PC-3 (cell line): ENCODE results near the gene ADRA2B. TPM values are rescaled to one million over a fixed set of nuclear protein-coding genes. Genes with fewer than 3 reads are reported as not detected.
"Not testable (repeated sequence)": the region's sequence is repeated elsewhere in the genome, so short reads cannot be mapped to it uniquely, and the experiment has no call there.

Experiments used
- ATAC-seq: fragments of 200-7000 bp; cut with Tn5 transposase; 2 replicates; pipeline ENCODE4 v1.9.1; 2020; ENCODE audit warnings: mild to moderate bottlenecking, moderate library complexity
- BruUV-seq: library from RNA; stranded (reverse); fragments of 400-500 nt; replicated peaks from 2 replicates; lab custom pipeline; 2021; lab: Mats Ljungman, UMichigan
- CTCF ChIA-PET: fragments of 300-600 bp; sonication (Branson Sonifier 250); formaldehyde crosslinking; loops from one replicate; lab custom pipeline; 2022; ENCODE audit warnings: antibody characterized with exemption; lab: Charles Lee
- POLR2A ChIA-PET: fragments of 300-600 bp; sonication (Branson Sonifier 250); formaldehyde crosslinking; loops from one replicate; lab custom pipeline; 2022; ENCODE audit warnings: antibody characterized with exemption; ENCODE audit not compliant: unreplicated experiment; lab: Charles Lee
- DNase-seq: peaks from one replicate; pipeline ENCODE4 v3.0.0-alpha.2; 2015
- H2AFZ ChIP-seq: fragments of 300-600 bp; sonication (generic); 2 replicates; pipeline ENCODE4 v1.6.0; 2016; ENCODE audit warnings: antibody characterized with exemption, low read length
- H3F3A ChIP-seq: fragments of 300-600 bp; sonication (generic); one replicate; pipeline ENCODE4 v1.6.0; 2017; ENCODE audit warnings: antibody characterized with exemption, low read length, control low read depth, mild to moderate bottlenecking; ENCODE audit not compliant: unreplicated experiment
- H3K27ac ChIP-seq: fragments of 300-600 bp; sonication (generic); 2 replicates; pipeline ENCODE4 v1.5.1; 2016; ENCODE audit warnings: mild to moderate bottlenecking, low read length
- H3K27me3 ChIP-seq: fragments of 300-600 bp; sonication (generic); 2 replicates; pipeline ENCODE4 v1.6.1; 2016; ENCODE audit warnings: low read length, mixed read lengths
- H3K36me3 ChIP-seq: fragments of 300-600 bp; sonication (generic); 2 replicates; pipeline ENCODE4 v1.6.1; 2016; ENCODE audit warnings: low read depth, mixed run types, low read length, mixed read lengths
- H3K4me1 ChIP-seq: fragments of 300-600 bp; sonication (generic); 2 replicates; pipeline ENCODE4 v1.5.1; 2016; ENCODE audit warnings: low read length; ENCODE audit not compliant: insufficient read depth
- H3K4me2 ChIP-seq: fragments of 300-600 bp; sonication (generic); 2 replicates; pipeline ENCODE4 v1.6.0; 2016; ENCODE audit warnings: low read length
- H3K4me3 ChIP-seq: fragments of 300-600 bp; sonication (generic); 2 replicates; pipeline ENCODE4 v1.5.1; 2016; ENCODE audit warnings: mild to moderate bottlenecking, low read length, mixed read lengths
- H3K79me2 ChIP-seq: fragments of 300-600 bp; sonication (generic); 2 replicates; pipeline ENCODE4 v1.6.1; 2017; ENCODE audit warnings: low read length, mixed read lengths
- H3K9ac ChIP-seq: fragments of 300-600 bp; sonication (generic); 2 replicates; pipeline ENCODE4 v1.6.0; 2016; ENCODE audit warnings: mild to moderate bottlenecking, low read length
- H3K9me2 ChIP-seq: fragments of 300-600 bp; sonication (generic); replicated peaks from 2 replicates; pipeline ENCODE4 v1.6.1; 2016; ENCODE audit warnings: mixed run types, low read length, mixed read lengths
- H3K9me3 ChIP-seq: fragments of 300-600 bp; sonication (generic); 2 replicates; pipeline ENCODE4 v1.6.1; 2016; ENCODE audit warnings: low read length, mixed read lengths
- H4K20me1 ChIP-seq: fragments of 300-600 bp; sonication (generic); 2 replicates; pipeline ENCODE4 v1.6.1; 2016; ENCODE audit warnings: low read length, mixed read lengths
- EZH2 ChIP-seq: fragments of 300-600 bp; sonication (generic); IDR thresholded peaks from one replicate; pipeline ENCODE4 v1.6.1; 2017; ENCODE audit warnings: antibody characterized with exemption, mild to moderate bottlenecking, low read length; ENCODE audit not compliant: unreplicated experiment
- EZH2phosphoT487 ChIP-seq: fragments of 300-600 bp; sonication (generic); IDR thresholded peaks from 2 replicates; pipeline ENCODE4 v1.6.1; 2018; ENCODE audit warnings: mild to moderate bottlenecking, antibody characterized with exemption, low read length, borderline replicate concordance
- intact Hi-C: fragments of 100-400 bp; cut with micrococcal nuclease; formaldehyde crosslinking; loops from 2 replicates; pipeline ENCODE4 v1.9.0; 2023
- total RNA-seq: library from RNA; depleted of rRNA; stranded (reverse); fragments of >200 nt; gene quantifications from 2 replicates; pipeline ENCODE4 v1.2.3, GENCODE V29; 2014
- TF ChIP-seq, protein P1 (sequence below): fragments of 300-600 bp; sonication (generic); conservative IDR thresholded peaks from 2 replicates; pipeline ENCODE4 v1.5.1; 2017; ENCODE audit warnings: antibody characterized with exemption, low read depth, mild to moderate bottlenecking, low read length

The ADRA2B gene
- total RNA-seq, 1 experiment from 2014 or later, result not detected

GRCh38 chr2:96088340-96089335 is 27.7 kb downstream of the ADRA2B start:
- Histone ChIP-seq H3K9me2 (no peaks in the 10 kb centered on the region), H3K36me3 (no peaks in the 10 kb centered on the region), H3K27ac (no peak overlapping the region), H3K4me2 (no peak overlapping the region), H3K9me3 (no peaks in the 10 kb centered on the region), H3K4me3 (no peak overlapping the region), H3K27me3 (no peaks in the 10 kb centered on the region), H3F3A (no peaks in the 10 kb centered on the region), H3K79me2 (no peaks in the 10 kb centered on the region), H4K20me1 (no peaks in the 10 kb centered on the region), H2AFZ (no peak overlapping the region), H3K9ac (no peak overlapping the region), H3K4me1 (no peaks in the 10 kb centered on the region)
- DNase-seq (no peak), ATAC-seq (no peak)
- ChIA-PET CTCF (no interaction called here), POLR2A (no interaction called here)
- no peak for TF ChIP-seq EZH2
- no peak for TF ChIP-seq EZH2phosphoT487
- TF ChIP-seq, protein P1, sequence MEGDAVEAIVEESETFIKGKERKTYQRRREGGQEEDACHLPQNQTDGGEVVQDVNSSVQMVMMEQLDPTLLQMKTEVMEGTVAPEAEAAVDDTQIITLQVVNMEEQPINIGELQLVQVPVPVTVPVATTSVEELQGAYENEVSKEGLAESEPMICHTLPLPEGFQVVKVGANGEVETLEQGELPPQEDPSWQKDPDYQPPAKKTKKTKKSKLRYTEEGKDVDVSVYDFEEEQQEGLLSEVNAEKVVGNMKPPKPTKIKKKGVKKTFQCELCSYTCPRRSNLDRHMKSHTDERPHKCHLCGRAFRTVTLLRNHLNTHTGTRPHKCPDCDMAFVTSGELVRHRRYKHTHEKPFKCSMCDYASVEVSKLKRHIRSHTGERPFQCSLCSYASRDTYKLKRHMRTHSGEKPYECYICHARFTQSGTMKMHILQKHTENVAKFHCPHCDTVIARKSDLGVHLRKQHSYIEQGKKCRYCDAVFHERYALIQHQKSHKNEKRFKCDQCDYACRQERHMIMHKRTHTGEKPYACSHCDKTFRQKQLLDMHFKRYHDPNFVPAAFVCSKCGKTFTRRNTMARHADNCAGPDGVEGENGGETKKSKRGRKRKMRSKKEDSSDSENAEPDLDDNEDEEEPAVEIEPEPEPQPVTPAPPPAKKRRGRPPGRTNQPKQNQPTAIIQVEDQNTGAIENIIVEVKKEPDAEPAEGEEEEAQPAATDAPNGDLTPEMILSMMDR, result no peak
- BruUV-seq, result no TSS peak
- intact Hi-C loops, result no loop called here

- TF ChIP-seq EZH2, result no peak
- ChIA-PET CTCF (no interaction called here), POLR2A (no interaction called here)
- Histone ChIP-seq H3K27ac (no peak overlapping the region), H3K4me3 (no peak overlapping the region), H4K20me1 (no peaks in the 10 kb centered on the region), H3K4me2 (no peak overlapping the region), H3K79me2 (no peaks in the 10 kb centered on the region), H3K9me2 (no peaks in the 10 kb centered on the region), H3F3A (no peaks in the 10 kb centered on the region), H3K36me3 (no peaks in the 10 kb centered on the region), H2AFZ (no peak overlapping the region), H3K27me3 (no peaks in the 10 kb centered on the region), H3K9me3 (no peaks in the 10 kb centered on the region), H3K9ac (no peak overlapping the region), H3K4me1 (no peaks in the 10 kb centered on the region)
- BruUV-seq, result no TSS peak
- ATAC-seq, result no peak
- intact Hi-C loops, result no loop called here
- no peak for DNase-seq
These were observed 29.2 kb downstream of the ADRA2B start for GRCh38 chr2:96087130-96087529.

DNA sequence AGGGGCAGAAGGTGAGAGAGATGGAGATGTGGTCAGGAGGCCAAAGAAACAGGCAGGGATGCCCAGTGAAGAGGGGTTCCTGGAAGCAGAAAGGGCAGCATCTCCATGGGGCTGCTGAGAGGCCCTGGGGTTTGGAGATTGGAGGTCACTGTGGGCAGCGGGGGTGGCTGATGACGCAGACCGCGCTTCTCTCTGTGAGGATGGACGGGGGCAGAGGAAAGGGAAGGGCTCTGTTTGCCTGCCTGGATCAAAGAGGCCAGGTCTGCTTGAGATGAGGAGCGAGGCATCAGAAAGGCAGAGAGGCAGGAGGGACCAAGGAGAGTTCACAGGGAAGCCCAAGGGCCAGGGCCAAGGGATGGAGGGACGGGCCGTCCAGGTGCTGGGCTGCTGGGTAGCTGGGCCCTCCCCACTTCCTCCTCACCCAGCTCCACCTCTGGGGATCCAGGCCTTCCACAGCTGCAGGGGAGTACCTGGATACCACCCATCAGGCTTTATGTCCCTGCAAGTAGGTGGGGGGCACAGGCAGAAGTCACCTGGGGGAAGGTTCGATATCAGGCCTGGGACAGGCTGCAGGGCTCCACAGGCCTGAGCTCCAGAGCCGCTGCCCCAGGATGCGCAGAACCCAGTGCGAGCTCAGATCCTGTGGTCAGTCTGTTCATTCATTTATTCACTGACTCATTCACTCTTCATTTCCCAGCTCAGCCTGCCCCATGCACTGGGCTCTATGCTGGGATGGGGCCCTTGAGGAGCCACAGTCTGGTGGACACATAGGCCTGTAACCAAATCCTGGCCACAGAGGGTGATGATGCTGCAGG is 30.6 kb downstream of the ADRA2B start:
- H2AFZ ChIP-seq, result no peak overlapping the region
- TF ChIP-seq, protein P1, result no peak
- TF ChIP-seq EZH2phosphoT487, result no peak
- TF ChIP-seq EZH2, result no peak
- H3K4me1 ChIP-seq, result no peaks in the 10 kb centered on the region
- no peaks in the 10 kb centered on the region for H3K79me2 ChIP-seq
- H3K4me2 ChIP-seq, result no peak overlapping the region
- H3K27me3 ChIP-seq, result no peaks in the 10 kb centered on the region
- H3F3A ChIP-seq, result no peaks in the 10 kb centered on the region
- no peaks in the 10 kb centered on the region for H3K9me2 ChIP-seq
- no peak overlapping the region for H3K27ac ChIP-seq
- DNase-seq (no peak), ATAC-seq (no peak)
- no peaks in the 10 kb centered on the region for H3K36me3 ChIP-seq
- ChIA-PET CTCF (no interaction called here), POLR2A (no interaction called here)
- H3K9ac ChIP-seq, result no peak overlapping the region
- no TSS peak for BruUV-seq
- no peak overlapping the region for H3K4me3 ChIP-seq
- intact Hi-C loops, result no loop called here
- H4K20me1 ChIP-seq, result no peaks in the 10 kb centered on the region
- H3K9me3 ChIP-seq, result no peaks in the 10 kb centered on the region

- H3K79me2 ChIP-seq, H3K27ac ChIP-seq, POLR2A ChIA-PET, intact Hi-C loops, H3F3A ChIP-seq, CTCF ChIA-PET, H2AFZ ChIP-seq, H3K27me3 ChIP-seq, DNase-seq, H3K9me3 ChIP-seq, H3K4me3 ChIP-seq, H3K4me2 ChIP-seq, ATAC-seq, H3K36me3 ChIP-seq, H3K4me1 ChIP-seq, H3K9ac ChIP-seq, BruUV-seq, H3K9me2 ChIP-seq, H4K20me1 ChIP-seq: not testable (repeated sequence)
These were observed 31.4 kb downstream of the ADRA2B start for GRCh38 chr2:96084858-96085518.
